ENCODE results near the gene TCF23.
"Not testable (repeated sequence)": the region's sequence is repeated elsewhere in the genome, so short reads cannot be mapped to it uniquely, and the experiment has no call there.

TCF23 gene

DNA sequence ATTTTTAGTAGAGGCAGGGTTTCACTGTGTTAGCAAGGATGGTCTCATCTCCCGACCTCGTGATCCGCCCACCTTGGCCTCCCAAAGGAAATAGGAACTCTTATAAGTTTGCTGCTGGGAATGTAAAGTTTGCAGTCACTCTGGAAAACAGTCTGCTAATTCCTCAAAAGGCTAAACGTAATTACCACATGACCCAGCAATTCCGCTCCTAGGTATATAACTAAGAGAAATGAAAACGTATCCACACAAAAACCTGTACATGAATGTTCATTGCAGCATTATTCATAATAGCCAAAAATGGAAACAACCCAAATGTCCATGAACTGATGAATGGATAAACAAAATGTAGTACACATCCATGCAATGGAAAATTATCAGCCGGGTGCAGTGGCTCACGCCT lies 41.2 kb downstream of the TCF23 start:
- DNase-seq (ENCODE audit: low read depth, low spot score), result no peak

DNA sequence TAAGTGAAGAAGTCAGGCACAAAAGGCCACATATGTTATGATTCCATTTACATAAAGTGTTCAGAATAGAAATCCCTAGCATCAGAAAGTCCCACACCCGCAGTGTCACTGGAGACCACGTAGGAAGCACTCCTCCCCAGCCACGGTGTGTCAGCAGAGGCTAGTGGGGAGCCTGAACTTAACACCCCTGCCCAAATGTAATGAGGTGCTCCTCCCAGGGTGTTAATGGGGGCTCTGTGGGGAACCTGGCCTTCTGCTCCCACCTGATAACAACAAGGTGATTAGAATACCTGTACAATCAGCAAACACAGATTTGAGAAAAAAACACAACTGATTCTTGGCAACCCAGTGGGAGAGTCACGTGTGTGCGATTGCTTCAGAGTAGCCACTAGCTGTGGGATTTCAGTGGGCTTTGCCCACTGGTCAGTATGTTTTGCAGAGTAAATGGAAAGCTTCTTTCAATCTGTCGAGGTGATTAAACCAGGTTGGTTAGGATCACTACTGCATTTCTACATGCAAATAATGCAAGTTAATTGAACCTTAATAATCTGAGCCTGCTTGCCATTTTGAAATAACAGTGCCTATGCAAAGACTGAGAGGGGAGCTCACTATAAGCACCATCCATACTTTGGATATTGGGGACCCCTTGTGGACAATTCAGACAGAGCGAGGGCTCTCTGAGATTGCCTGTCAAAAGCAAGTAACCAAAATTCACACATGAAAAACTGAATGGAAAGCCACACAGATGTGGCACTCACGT lies 42.4 kb downstream of the TCF23 start:
- DNase-seq (ENCODE audit: low read depth, low spot score), result peak; percentile 39

DNA sequence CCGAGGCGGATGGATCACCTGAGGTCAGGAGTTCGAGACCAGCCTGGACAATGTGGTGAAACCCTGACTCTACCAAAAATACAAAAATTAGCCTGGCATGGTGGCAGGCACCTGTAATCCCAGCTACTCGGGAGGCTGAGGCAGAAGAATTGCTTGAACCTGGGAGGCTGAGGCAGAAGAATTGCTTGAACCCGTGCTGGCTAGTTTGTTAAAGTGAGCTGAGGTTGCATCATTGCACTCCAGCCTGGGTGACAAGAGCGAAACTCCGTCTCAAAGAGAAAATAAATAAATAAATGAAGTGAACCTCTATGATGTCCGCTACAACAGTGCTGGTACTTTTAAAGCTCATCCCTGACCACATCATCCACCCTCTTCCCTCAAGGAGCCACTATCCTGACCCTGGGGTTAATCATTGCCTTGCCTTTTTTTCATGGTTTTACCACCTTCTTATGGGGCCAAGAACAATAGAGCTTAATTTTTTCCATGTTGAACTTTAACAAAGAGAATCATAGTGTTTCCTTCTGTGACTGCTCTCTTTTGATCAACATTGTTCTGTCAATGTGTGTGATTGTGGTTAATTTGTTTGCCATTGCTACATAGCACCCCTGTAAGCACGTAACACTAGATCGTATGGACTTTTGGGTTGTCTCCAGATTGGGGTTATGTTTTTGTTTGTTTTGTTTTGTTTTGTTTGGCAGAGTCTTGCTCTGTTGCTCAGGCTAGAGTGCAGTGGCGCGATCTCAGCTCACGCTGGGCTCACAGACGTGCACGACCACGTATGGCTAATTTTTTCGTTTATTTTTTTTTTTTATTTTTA lies 45.9 kb downstream of the TCF23 start:
- no peak for DNase-seq (ENCODE audit: low read depth, low spot score)

DNA sequence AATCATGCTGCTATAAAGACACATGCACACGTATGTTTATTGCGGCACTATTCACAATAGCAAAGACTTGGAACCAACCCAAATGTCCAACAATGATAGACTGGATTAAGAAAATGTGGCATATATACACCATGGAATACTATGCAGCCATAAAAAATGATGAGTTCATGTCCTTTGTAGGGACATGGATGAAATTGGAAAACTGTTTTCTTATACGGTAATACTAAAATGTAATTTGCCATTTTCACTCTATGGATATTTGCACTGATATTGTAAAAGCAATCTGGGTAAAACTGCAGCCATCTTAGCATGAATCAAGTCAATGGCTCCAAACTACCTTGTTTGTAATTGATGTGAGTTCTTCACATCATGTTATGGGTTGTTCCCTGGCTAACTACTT lies 47.0 kb downstream of the TCF23 start:
- not testable (repeated sequence) for DNase-seq (ENCODE audit: low read depth, low spot score)

DNA sequence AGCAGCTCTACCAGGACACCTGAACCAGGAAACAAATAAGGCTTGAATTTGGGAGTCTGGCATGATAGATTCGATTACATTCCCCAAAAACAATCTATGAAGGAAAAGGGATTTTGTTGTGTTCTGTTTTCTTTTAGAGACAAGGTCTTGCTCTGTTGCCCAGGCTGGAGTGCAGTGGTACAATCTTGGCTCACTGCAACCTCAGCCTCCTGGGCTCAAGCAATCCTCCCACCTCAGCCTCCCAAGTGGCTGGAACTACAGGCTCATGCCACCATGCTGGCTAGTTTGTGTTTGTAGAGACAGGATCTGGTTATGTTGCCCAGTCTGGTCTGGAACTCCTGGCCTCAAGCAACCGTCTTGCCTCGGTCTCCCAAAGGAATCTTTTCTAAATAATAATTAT lies 49.3 kb downstream of the TCF23 start:
- DNase-seq (ENCODE audit: low read depth, low spot score), result not testable (repeated sequence)

DNA sequence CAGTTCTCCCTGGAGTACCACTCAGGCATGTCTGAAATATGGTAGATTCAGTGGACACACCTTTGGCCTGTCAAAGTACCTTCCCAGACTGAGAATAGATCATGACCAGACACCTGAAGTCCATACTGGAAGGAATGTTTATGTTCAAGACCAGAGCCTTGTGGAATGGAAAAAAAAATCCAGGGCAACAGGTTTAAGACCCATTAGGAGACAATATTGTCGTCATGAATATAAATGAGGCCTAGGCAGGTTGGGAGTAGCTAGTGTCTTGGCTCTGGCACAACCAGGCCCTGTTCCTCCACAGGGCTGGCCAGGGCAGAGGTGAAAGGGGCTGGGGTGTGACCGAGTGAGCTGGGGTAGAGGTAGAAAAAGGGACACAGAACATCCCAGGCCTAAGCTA lies 49.8 kb downstream of the TCF23 start:
- no peak for DNase-seq (ENCODE audit: low read depth, low spot score)

DNA sequence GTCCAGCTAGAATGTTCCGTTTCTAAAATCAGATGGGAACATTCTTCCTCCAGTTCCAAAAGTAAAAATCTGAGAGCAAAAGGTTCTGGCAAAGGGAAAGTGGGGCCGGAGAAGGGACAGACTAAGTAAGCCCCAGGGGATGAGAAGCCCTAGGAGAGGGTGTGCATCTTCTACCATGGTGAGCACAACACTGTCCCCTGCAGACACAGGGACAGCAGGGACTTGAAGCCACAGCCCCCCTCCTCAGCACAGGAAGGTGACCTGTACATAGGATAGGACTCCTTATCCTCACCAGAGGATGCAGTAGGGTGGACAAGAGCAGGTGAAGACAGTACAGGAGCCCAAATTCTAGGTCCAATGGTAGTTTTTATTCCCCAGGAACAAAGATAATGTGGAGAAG lies 50.4 kb downstream of the TCF23 start:
- no peak for DNase-seq (ENCODE audit: low read depth, low spot score)

DNA sequence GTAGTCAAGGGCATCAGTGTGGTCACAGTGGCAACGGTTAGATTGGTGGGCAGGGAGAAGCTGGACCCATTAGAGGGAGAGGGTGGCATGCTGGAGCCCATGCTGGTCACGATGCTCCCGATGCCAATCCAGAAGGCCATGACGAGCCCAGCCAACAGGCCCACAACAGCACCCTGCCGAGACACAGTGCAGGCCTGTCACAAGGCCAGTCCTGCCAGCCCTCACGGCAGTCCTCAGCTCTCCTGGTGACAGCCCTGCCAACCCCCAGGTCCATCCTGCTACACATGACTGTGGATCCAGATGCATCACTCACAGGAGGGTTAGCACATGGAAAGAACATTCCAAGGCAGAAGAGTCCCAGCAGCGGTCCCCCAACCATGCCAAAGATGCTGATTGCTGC lies 52.9 kb downstream of the TCF23 start:
- no peak for DNase-seq (ENCODE audit: low read depth, low spot score)

DNA sequence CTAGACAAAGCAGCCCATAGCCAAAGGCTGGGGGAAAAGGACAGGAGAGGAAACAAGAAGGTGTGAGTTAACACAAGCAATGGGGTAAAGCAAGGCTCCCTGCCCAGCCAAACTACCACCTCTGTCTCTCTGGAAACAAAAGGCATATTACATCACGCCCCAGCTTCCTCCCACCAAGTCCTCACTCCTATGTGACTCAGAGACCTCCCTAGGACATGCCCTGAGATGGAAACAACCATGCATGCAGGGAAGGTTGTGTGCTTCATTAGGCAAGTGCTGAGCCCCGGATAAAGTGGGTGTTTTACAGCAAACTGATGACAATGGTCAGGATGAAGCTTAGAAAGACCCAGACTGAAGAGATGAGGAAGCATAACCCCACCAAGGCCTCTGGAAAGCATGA lies 54.0 kb downstream of the TCF23 start:
- DNase-seq (ENCODE audit: low read depth, low spot score), result no peak

DNA sequence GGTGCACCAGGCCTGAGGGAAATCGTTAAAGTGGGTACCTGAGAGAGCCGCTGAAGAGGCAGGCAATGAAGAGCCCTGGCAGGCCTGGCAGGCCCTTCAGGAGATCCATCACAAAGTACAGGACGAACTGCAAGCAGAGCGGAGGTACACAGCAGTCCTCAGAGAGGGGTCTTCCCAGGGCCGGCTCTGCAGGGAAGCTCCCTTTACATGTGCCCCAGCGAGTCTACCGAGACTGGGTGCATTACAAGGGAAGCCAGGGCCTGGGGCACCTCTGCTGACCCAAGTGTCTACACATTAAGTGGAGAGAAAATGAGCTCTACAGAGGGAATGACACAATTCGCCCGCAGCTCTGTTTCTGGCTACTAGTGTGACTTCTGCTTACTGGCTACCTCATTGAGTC lies 54.9 kb downstream of the TCF23 start:
- no peak for DNase-seq (ENCODE audit: low read depth, low spot score)

DNA sequence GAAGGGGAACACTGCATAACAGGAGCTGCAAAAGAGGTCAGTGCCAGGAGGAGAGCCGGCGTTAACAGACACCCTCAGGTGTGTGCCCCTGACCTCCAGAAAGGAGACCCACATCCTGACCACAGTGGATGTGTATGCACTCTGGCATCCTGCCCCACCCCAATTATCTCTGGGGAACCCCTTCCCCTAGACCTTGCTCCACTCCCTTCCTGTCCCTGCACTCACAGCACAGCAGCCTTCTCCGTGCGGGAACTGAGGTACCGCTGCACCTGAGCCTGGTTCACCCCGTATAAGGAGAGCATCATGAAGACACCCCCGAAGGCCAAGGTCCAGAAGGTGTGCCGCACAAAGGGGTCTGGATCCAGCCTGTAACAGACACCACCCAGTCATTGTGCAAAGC lies 55.8 kb downstream of the TCF23 start:
- no peak for DNase-seq (ENCODE audit: low read depth, low spot score)

DNA sequence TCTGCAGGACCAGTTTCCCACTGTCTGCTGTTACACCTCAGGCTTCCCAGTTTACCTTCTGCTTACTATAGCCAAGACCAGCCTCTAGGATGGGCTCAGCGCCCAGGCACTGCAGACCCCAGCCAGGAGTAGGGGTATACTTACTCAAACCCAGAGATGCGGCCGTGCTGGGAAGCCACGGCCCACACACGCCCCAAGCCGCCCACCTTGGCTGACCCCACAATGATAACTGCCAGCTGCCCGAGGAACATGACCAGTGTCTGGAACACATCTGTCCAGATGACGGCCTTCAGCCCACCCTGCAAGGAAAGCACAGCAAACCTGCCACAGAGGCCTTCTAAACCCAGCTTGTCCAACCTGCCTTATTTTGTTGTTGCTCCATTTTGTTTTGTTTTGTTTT lies 56.4 kb downstream of the TCF23 start:
- DNase-seq (ENCODE audit: low read depth, low spot score), result no peak

DNA sequence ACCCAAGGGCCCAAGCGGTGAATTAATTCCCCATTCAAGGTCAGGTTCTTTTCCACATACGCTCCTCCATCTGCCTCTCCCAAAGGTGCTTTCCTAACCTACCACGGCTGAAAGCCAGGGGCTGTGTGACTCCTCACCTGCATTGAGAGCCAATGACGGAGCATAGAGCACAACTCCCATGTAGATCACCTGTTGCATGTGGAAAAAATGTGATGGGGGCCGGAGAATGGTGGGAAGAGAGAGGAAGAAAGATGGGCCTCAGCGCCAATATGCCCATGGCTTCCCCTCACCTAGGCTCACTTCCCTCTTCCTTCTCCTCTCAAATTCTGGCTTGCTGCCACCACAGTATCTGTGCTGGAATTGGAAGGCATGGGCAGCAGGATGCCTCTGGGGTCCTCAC lies 57.5 kb downstream of the TCF23 start:
- no peak for DNase-seq (ENCODE audit: low read depth, low spot score)
